ENCODE measurements around the gene MRPL58. TPM values are rescaled to one million over a fixed set of nuclear protein-coding genes. Genes with fewer than 3 reads are reported as not detected.
"Not testable (repeated sequence)": the region's sequence is repeated elsewhere in the genome, so short reads cannot be mapped to it uniquely, and the experiment has no call there.

MRPL58 gene
- total RNA-seq, 1 donor from 2014 or later: 17.9 TPM

DNA sequence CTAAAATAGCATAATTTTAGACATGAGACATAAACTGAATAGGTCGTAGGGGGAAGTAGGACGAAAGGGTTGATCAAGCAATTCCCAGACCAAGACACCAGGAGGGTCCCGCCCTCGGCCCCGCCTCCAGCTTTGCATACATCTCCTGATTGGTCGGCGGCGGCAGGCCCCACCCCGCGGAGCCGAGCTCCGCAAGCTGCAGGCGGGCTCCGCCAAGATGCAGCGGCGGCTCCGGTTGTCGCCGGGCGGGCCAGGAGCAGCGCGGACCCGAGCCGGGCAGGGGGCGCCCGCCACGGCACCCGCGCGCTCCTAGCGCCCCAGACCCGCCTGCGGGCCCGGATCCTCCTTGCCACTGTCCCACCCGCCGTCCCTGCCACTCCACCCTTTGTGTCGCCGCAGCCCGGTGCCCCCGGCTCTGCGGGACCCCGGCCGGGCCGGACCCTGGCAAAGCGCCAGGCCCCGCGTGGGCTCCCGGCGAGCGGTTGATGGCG is 25.0 kb upstream of the MRPL58 start, which contains the start of gene CDR2L:
CDR2L (plus strand) TSS at position 215 of the 491 bp plus-strand sequence. CDS start 412 bp downstream, outside the sequence.
- peak; percentile 86 to 94 for DNase-seq (ENCODE audit: low read depth in 2 of 2)

DNA sequence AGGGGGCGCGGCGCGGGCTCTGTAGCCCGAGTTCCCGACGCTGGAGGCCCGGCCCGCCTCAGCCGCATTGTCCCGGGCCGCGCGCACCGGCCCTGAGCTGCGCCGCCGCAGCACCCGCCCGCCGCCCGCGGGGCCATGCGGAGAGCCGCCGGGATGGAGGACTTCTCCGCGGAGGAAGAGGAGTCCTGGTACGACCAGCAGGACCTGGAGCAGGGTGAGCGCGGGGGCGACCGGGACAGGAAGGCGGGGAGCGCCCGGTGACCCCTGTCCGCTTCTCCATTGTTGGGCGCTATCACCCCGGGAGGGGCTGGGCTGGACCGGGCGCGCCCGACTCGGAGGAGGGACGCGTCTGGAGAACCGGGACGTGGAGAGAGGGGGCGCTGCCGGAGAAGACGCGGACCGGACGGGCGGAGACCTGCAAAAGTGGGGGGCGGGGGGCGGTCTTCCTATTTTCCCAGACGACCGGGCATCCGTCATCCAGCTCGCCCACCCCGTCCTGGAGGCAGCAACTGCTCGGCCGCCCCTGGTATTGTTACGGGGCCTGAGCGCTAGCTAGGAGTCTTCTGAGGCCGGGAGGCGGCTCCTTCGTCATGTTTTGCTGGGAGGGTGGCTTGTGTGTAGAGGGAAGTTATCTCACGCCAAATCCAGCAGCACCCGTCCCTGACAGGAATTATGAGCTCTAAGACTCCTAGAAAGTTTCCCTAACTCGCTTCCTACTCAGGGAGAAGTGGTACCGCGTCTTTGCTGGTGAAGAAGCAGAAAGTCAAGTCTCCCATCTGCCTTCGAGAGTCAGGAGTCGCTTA is 24.4 kb upstream of the MRPL58 start:
- DNase-seq (ENCODE audit: low read depth in 2 of 2): peak; percentile 38 to 87

DNA sequence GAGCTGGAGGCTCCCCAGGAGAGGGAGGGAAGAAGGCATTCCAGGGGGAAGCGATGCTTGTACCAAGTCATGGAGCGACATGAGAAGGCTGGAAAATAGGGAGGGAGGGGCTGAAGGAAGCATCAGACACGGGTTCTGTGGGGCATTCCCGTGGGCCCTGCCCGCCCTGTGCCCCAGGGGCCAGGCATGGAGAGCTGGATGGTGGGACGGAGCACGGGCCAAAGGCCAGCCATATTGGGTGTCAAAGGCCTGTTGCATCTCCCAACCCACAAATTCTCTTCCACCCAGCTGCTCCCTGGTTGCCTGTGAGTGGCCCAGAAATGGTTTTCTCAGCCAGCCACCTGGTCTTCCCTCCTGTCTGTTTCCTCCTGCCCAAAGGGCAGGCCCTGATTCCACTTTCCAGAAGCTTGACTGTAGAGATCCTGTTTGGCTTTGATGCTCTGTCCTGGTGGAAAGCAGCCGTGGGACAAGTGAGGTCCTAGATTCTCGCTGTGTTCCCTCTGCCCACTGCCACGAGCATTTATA is 21.8 kb upstream of the MRPL58 start:
- no peak for DNase-seq (ENCODE audit: low read depth in 2 of 2)

DNA sequence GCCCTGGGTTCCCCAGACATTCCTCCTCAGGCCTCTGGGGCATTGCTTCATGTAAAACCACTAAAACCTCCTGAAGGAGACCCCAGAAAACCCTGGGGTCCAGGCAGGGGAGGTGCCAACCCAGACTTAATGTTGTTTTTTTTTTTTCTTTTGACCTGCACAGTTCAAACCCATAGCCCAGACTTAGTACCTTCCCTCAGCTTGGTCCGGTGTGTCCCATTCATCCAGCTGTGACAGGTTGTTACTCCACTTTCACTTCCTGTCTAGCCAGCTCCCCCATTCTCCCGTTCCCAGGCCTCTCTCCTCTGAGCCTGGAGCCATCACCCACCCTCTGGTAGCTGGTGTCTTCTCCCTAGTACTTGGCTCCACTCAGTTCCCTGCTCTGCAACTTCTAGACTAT is 20.2 kb upstream of the MRPL58 start:
- DNase-seq (ENCODE audit: low read depth in 2 of 2): no peak

DNA sequence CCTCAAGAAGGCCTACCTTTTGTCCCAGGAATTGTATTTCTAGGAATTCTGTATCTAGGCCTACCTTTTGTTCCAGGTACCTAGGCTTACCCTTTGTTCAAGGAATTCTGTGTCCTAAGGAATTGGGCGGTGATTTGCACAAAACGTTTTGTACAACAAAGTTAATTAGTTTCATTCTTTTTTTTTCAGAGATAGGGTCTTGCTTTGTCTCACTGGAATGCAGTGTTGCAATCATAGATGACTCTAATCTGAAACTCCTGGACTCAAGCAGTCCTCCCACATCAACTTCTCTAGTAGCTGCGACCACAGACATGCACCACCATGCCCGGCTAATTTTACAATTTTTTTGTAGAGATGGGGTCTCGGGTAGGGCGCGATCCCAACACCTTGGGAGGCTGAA is 18.0 kb upstream of the MRPL58 start:
- DNase-seq (ENCODE audit: low read depth in 2 of 2): no peak

DNA sequence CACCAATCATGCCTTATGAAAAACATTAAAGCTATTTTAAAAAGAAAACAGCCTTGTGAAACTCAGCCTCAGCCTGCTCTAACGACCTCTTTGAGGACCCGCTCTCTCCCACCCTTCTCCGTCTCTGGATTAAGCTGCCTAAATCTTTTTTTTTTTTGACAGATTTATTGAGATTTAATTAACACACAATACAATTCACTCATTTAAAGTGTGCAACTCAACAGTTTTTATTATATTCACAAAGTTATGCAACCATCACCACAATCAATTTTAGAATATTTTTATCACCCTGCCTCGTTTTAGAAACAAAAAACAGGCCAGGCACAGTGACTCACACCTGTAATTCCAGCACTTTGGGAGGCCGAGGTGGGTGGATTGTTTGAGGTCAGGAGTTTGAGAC is 16.6 kb upstream of the MRPL58 start:
- DNase-seq (ENCODE audit: low read depth in 2 of 2): no peak

DNA sequence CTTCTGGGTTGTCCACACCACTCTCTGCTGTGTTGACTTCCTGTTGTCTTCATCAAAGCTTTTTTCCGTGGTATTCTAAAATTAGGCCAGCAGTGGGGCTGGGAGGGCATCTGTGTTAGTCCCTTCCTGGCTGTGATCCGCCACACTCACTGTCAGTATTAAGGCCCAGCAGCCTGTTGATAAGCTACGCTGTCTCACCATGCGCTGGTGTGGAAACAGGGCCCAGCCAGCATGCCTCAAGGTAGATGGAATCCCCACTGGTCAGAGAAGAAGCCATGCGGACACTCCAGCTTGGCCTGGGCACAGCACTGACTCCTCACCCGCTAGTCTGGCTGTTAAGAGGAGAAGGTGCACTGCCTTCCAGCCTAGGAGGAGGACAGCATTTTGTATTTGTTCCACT is 13.7 kb upstream of the MRPL58 start:
- DNase-seq (ENCODE audit: low read depth in 2 of 2): peak in 1 of 2 donors; percentile 64

DNA sequence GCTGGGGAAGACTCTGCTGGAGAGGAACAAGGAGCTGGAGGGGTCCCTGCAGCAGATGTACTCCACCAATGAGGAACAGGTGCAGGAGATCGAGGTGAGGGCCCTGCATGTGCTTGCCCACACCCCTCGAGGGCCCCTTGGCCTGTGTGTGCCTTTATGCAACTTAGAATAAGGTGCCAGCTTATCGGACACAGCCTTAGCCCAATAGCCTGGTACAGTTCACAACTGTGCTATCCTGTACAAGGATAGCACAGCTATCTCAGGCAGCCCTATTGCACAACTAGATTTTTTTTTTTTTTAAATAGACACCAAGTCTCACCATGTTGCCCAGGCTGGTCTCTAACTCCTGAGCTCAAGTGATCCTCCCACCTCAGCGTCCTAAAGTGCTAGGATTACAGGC is 12.9 kb upstream of the MRPL58 start:
- DNase-seq (ENCODE audit: low read depth in 2 of 2): no peak

DNA sequence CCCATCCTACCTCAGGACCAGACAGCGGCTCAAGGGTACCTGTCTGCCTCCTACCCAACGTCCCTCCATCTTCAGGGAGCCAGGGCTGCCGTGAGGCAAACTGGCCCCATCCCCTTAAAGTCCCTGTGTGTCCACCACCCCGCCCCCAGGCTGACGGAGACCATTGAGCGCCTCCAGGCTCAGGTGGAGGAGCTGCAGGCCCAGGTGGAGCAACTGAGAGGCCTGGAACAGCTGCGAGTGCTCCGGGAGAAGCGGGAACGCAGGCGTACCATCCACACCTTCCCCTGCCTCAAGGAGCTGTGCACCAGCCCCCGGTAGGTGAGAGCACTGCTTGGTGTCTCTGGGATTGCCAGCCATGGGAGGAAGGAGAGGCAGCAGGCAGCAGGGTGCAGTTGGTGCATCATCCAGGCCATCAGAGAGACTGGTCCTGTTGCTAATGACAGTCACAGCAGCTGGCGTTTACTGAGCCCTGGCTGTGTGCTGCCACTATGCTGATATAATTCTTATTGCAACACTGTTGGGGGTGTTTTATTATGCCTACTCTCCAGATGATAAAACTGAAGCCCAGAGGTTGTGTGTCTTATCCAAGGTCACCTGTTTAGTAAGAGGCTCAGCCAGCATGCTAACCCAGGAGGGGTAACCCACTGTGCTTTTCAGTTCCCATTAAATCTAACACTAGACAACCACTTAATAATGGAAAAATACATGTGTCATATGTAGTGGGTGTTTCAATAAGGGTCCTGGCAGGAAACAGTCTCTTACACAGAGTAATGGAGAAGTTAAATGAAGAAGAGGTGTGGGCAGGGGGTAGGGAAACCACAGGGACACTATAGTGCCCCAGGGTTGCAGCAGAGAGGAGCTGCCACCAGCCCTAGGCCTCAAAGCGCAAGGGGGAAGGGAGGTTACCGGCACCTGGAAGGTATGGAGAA is 10.3 kb upstream of the MRPL58 start:
- DNase-seq (ENCODE audit: low read depth in 2 of 2): no peak

DNA sequence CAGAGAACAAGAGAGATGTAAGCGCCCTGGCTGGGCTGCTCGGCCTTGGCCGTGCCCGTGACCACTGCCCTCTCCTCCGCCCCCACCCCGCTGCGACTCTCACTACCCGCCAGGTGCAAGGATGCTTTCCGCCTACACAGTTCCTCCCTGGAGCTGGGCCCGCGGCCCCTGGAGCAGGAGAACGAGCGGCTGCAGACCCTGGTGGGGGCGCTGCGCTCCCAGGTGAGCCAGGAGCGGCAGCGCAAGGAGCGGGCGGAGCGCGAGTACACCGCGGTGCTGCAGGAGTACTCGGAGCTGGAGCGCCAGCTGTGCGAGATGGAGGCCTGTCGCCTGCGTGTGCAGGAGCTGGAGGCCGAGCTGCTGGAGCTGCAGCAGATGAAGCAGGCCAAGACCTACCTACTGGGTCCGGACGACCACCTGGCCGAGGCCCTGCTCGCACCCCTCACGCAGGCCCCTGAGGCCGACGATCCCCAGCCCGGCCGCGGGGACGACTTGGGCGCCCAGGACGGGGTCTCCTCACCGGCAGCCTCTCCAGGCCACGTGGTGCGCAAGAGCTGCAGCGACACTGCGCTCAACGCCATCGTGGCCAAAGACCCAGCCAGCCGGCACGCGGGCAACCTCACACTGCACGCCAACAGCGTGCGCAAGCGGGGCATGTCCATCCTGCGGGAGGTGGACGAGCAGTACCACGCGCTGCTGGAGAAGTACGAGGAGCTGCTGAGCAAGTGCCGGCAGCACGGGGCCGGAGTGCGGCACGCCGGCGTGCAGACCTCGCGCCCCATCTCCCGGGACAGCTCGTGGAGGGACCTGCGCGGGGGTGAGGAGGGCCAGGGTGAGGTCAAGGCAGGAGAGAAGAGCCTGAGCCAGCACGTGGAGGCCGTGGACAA is 9.2 kb upstream of the MRPL58 start:
- DNase-seq (ENCODE audit: low read depth in 2 of 2): no peak

DNA sequence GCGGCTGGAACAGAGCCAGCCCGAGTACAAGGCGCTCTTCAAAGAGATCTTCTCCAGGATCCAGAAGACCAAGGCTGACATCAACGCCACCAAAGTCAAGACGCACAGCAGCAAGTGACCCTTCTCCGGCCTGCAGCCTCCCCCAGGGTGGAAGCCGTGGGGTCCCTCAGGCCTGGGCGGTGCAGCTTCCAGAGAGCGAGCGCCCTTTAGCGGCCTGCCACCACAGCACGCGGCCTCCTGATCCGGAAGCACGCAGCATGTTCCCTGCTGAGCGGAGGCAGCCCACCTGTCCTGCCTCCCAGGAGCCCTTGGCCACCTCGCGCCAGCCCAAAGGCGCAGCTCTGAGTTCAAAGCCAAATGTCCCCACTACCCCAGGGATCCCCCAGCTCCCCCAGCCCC is 8.5 kb upstream of the MRPL58 start:
- DNase-seq (ENCODE audit: low read depth in 2 of 2): no peak

DNA sequence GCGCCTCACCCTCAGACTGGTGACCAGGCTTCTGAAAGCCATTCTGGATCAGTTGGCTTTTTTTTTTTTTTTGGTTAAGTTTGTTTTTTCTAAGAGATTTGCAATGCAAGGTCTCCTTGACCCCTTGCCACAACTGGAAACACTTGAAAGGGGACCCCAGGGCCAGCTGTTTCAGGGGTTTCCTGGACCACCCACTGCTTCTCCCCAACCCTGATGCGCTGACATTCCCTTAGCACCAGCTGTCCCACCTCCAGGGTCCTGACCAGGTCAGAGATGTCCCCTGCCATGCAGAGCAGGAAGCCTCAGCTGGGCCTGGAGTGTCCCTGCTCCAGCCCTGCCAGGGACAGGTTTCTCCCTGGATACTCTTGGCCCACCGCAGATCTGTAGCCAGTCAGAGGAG is 8.1 kb upstream of the MRPL58 start:
- no peak for DNase-seq (ENCODE audit: low read depth in 2 of 2)

DNA sequence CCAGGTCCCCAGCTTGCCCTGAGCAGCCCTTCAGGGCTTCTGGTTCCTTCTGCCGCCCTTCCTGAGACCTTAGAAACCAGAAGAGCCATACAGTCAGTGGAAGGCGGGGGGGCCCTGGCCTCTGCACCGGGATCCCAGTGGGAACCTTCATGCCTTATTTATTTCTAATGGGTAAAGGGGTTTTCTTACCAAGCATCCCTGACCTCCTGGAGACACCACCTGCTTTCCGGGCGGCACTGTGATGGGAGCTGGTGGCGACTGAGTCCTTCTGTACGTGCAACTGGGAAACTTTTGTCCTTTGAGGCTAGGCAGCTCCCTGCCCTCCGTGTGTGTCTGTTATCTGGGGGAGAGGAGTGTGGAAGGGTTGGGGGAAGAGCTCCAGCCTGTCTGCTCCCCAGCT is 7.2 kb upstream of the MRPL58 start:
- no peak for DNase-seq (ENCODE audit: low read depth in 2 of 2)

DNA sequence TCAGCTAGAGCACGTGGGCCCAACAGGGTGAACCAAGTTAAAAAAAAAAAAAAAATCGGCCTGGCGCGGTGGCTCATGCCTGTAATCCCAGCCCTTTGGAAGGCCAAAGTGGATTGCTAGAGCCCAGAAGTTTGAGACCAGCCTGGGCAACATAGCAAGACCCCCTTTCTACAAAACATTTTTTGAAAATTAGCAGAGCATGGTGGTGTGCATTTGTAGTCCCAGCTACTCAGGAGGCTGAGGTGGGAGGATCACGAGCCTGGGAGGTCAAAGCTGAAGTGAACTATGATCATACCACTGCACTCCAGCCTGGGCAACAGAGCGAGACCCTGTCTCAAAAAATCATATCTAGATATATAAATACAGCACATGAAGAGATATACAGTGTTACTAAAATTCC is 6.4 kb upstream of the MRPL58 start:
- DNase-seq (ENCODE audit: low read depth in 2 of 2): not testable (repeated sequence)

DNA sequence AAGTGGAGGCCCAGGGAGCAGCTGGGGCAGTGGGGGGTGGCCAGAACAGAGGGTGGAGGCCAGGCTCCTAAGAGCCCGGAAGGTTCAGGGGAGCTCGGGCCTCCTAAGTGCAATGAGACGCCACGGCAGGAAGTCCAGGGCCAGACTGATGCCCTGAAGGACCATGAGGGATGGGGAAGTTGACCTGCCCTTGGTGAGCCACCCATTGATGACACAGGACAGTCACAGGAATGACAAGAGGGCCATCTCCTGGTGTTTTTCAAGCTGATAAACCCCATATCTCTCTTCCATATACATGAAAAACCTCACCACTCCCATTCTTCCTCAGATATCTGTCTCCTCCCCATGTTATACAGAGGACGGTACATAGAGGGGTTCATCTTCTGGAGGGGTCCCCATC is 5.8 kb upstream of the MRPL58 start:
- DNase-seq (ENCODE audit: low read depth in 2 of 2): peak in 1 of 2 donors; percentile 40

DNA sequence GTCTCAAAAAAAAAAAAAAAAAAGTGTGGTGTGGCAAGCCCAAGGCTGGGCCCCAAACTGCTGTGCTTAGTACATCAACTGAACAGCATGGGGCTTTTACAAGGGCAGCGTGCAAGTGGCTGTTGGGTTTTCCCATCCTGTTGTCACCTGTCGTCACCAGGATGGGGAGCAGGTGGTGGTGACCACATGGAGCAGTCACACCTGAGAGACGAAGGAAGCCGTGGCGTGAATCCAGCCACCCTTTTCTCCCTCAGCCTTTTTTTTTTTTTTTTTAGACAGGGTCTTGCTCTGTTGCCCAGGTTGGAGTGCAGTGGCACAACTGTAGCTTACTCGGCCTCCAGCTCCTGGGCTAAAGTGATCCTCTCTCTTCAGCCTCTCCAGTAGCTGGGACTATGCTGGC is 4.1 kb upstream of the MRPL58 start:
- no peak for DNase-seq (ENCODE audit: low read depth in 2 of 2)

DNA sequence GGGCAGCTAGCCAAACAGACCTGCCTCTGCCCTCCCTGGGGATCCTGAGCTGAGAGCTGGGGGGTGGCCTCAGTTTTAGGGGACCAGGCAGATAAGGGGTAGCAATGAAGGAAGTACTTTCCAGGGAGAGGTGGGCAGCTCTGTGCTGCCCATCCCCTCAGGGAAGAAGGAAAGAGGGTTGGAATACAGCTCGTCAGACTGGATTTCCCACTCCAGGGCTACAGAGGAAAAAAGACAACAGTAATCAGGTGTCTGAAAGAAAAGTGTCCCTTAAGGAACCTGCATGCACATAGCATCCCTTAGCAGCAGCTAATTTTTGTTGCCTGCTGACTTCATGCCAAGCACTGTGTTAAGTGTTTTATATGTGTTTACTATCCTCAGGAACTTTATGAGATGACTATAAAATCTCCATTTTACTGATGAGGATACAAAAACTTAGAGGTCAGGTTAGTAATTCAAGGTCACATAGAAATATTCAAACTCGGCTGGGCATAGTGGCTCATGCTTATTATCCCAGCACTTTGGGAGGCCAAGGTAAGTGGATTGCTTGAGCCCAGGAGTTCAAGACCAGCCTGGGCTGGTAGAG is 3.2 kb upstream of the MRPL58 start:
- DNase-seq (ENCODE audit: low read depth in 2 of 2): no peak

DNA sequence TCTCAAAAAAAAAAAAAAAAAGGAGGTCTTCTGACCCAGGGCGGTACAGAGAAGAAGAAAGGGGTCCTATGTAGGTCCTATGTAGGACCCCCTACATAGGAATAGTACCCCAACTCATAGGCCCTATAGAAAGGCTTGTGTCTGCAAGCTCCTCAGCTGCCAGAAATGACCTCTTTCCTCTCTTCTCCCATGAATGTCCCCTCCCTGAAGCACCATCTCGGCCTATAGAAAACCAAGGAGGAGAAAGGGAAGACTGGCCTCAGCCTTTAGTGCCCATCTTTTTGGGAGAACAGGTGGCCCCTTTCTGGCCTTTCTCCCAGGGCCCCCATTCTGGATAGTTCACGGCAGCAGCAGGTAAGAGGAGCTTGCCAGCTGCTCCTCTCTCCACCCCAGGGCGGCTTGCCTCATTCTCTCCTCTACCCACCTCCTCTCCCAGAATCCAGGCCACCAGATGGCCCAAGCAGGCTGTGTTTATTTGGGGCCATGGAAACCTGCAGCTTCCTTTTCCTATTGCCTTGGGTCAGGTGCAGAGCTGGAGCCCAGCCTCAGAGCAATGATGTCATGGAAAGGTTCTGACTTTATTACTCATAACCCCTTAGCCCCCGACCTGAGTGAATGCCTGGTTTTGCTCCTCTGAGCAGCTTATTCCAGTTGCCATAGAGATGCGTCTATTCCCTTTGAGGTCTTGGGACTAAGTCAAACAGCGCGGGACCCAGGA is 1.6 kb upstream of the MRPL58 start:
- peak; percentile 84 to 98 for DNase-seq (ENCODE audit: low read depth in 2 of 2)

DNA sequence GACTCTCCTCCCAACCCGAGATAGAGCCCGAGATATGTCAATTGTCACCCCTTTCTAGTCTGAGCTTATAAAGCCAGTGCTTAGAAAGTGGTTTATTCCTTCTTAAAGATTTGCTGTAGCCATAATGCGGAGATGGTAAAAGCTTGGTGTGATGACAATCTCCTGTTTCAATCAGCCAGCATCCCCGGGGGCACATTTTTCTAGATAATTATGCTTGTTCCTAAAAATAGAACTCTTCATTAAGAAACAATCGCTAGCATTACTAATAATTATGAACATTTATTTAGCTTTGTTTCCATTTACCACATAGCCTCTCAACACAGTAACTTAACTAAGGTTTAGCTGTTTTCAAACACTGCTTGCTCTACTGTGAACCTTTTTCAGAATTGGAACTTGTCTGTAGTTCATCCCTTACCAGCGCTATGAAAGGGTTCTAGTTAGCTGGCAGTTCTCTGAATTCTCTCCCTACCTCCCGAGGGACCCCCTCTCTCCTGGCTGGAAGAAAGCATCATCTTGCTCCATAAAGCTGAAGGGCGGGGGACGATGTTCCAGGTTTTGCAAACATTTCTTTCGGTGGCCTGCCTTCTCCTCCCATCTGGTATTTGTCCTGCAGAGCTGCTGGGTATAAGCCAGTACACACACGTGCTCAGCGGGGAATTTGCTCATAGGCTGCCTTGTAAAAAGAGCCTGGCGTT is 922 bp upstream of the MRPL58 start:
- peak; percentile 46 to 82 for DNase-seq (ENCODE audit: low read depth in 2 of 2)

DNA sequence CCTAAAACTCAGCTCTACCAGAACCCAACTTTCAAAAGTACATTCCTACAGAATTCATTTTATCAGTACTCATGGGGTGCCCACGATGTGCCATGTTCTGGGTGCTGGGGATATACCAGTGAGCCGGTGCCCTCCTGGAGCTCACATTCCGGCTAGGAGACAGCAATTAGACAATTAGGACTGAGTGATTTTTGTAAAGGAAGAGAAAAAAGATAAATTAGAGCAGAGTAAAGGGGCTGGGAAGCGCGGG is 449 bp upstream of the MRPL58 start:
- DNase-seq (ENCODE audit: low read depth in 2 of 2): no peak
